Measurements from ENCODE around the gene INPP4B.

The INPP4B gene

DNA sequence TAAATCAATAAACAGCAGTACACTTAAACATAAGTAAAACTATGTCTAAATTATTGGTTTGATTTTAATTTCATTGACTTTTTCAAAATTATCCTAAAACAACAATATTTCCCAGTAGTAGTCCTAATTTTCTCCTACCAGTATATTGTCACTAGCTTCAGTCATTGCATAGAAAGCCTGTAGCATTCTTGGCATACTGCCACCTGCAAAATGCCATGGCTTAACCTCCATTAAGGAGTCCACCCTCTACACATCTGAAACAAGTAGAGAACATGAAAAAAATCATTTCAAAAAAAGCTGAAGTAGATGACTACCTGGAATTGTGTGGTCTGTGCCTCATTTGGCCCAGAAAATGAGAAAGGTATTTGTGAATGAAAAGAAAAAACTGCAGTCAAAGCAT is 348.5 kb downstream of the INPP4B start:
- H3K4me1 Mint-ChIP-seq: no peaks in the 10 kb centered on the region
- no peaks in the 10 kb centered on the region for H3K9me3 Mint-ChIP-seq
- DNase-seq (ENCODE audit: low spot score in 2 of 2) (no peak), ATAC-seq (no peak)
- H3K36me3 Mint-ChIP-seq: no peaks in the 10 kb centered on the region
- H3K4me3 Mint-ChIP-seq: no peak overlapping the region
- H3K27ac Mint-ChIP-seq: no peak overlapping the region

GRCh38 chr4:142493255-142494110 is 352.6 kb downstream of the INPP4B start:
- DNase-seq (ENCODE audit: low spot score in 2 of 2) (no peak), ATAC-seq (peak; percentile 13)
- Mint-ChIP-seq H3K4me3 (no peak overlapping the region), H3K36me3 (no peaks in the 10 kb centered on the region), H3K9me3 (no peaks in the 10 kb centered on the region), H3K4me1 (no peaks in the 10 kb centered on the region), H3K27ac (no peak overlapping the region)

- Mint-ChIP-seq H3K4me1 (no peaks in the 10 kb centered on the region), H3K27ac (no peak overlapping the region), H3K9me3 (no peaks in the 10 kb centered on the region), H3K4me3 (no peak overlapping the region), H3K36me3 (no peaks in the 10 kb centered on the region)
- no peak for DNase-seq (ENCODE audit: low spot score in 2 of 2)
- no peak for ATAC-seq
These were observed 360.6 kb downstream of the INPP4B start for GRCh38 chr4:142485452-142485851.

- DNase-seq (ENCODE audit: low spot score in 2 of 2) (no peak), ATAC-seq (no peak)
- H3K36me3 Mint-ChIP-seq: no peaks in the 10 kb centered on the region
- no peak overlapping the region for H3K27ac Mint-ChIP-seq
- H3K4me1 Mint-ChIP-seq: peaks cover 8% of the 10 kb centered on the region
- no peak overlapping the region for H3K4me3 Mint-ChIP-seq
- no peaks in the 10 kb centered on the region for H3K9me3 Mint-ChIP-seq
These were observed 365.9 kb downstream of the INPP4B start for GRCh38 chr4:142480244-142480643.

GRCh38 chr4:142475663-142476062 is 370.4 kb downstream of the INPP4B start:
- H3K4me3 Mint-ChIP-seq: no peak overlapping the region
- peaks cover 16% of the 10 kb centered on the region for H3K4me1 Mint-ChIP-seq
- DNase-seq (ENCODE audit: low spot score in 2 of 2): no peak
- no peak overlapping the region for H3K27ac Mint-ChIP-seq
- H3K36me3 Mint-ChIP-seq: no peaks in the 10 kb centered on the region
- no peak for ATAC-seq
- no peaks in the 10 kb centered on the region for H3K9me3 Mint-ChIP-seq

DNA sequence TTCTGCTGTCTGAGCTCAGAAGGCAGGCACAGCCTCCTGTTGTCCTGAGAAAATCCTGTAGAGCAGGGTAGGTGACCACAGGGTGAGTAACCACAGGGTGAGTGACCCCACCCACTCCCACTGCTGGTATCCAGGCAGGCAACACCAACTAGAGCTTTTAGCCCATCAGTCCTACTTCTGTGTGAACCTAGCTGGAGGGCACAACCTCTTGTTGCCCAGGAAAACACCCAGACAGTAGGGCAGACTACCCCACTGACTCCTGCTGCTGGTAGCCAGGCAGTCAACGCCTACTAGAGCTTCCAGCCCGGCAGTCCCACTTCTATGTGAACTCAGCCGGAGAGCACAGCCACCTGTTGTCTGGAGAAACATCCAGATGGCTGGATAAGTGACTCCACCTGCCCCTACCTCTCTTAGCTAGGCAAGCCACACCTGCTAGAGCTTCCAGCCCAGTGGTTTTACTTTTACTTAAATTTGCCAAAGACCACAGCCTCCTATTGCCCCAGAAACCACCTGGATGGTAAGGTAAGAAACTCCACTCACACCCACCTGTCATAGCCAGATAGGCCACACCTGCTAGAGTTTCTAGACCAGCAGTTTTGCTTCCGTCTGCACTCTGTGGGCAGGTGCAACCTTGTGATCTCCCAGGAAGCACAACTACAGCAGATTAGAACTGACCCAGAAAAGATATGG is 371.6 kb downstream of the INPP4B start:
- Mint-ChIP-seq H3K9me3 (no peaks in the 10 kb centered on the region), H3K27ac (no peak overlapping the region), H3K36me3 (no peaks in the 10 kb centered on the region), H3K4me1 (peaks cover 16% of the 10 kb centered on the region), H3K4me3 (no peak overlapping the region)
- no peak for ATAC-seq
- no peak for DNase-seq (ENCODE audit: low spot score in 2 of 2)

DNA sequence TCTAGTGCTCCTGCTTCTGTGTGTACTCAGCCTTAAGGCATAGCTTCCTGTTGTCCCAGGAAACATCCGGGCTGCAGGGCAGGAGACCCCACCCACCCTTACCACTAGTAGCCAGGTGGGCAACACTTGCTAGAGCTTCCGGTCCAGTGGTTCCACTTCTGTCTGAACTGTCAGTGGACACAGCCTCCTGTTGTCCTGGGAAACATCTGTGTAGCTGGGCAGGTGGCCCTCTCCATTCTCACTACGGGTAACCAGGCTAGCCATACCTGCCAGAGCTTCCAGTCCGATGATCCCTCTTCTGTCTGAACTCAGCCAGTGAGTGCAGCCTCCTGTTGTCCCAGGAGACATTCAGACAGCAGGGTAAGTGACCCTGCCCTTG is 372.2 kb downstream of the INPP4B start:
- Mint-ChIP-seq H3K4me3 (no peak overlapping the region), H3K9me3 (no peaks in the 10 kb centered on the region), H3K4me1 (peaks cover 16% of the 10 kb centered on the region), H3K36me3 (no peaks in the 10 kb centered on the region), H3K27ac (no peak overlapping the region)
- ATAC-seq (no peak), DNase-seq (ENCODE audit: low spot score in 2 of 2) (no peak)

GRCh38 chr4:142473218-142473959 is 372.7 kb downstream of the INPP4B start:
- H3K36me3 Mint-ChIP-seq: no peaks in the 10 kb centered on the region
- no peak for ATAC-seq
- no peak overlapping the region for H3K27ac Mint-ChIP-seq
- H3K9me3 Mint-ChIP-seq: no peaks in the 10 kb centered on the region
- DNase-seq (ENCODE audit: low spot score in 2 of 2): no peak
- H3K4me3 Mint-ChIP-seq: no peak overlapping the region
- H3K4me1 Mint-ChIP-seq: peaks cover 16% of the 10 kb centered on the region

GRCh38 chr4:142467088-142467487 is 379.0 kb downstream of the INPP4B start:
- Mint-ChIP-seq H3K9me3 (peaks cover 3% of the 10 kb centered on the region), H3K36me3 (no peaks in the 10 kb centered on the region), H3K4me1 (peaks cover 5% of the 10 kb centered on the region), H3K27ac (no peak overlapping the region), H3K4me3 (no peak overlapping the region)
- no peak for ATAC-seq
- DNase-seq (ENCODE audit: low spot score in 2 of 2): no peak

- H3K9me3 Mint-ChIP-seq: peaks cover 3% of the 10 kb centered on the region
- ATAC-seq (no peak), DNase-seq (ENCODE audit: low spot score in 2 of 2) (no peak)
- H3K36me3 Mint-ChIP-seq: no peaks in the 10 kb centered on the region
- no peak overlapping the region for H3K27ac Mint-ChIP-seq
- H3K4me3 Mint-ChIP-seq: no peak overlapping the region
- H3K4me1 Mint-ChIP-seq: peaks cover 5% of the 10 kb centered on the region
These were observed 380.6 kb downstream of the INPP4B start for GRCh38 chr4:142465526-142465925.

- Mint-ChIP-seq H3K36me3 (no peaks in the 10 kb centered on the region), H3K9me3 (peaks cover 3% of the 10 kb centered on the region), H3K27ac (no peak overlapping the region), H3K4me3 (no peak overlapping the region), H3K4me1 (peaks cover 5% of the 10 kb centered on the region)
- no peak for ATAC-seq
- DNase-seq (ENCODE audit: low spot score in 2 of 2): no peak
These were observed 382.9 kb downstream of the INPP4B start for GRCh38 chr4:142463206-142463605.

DNA sequence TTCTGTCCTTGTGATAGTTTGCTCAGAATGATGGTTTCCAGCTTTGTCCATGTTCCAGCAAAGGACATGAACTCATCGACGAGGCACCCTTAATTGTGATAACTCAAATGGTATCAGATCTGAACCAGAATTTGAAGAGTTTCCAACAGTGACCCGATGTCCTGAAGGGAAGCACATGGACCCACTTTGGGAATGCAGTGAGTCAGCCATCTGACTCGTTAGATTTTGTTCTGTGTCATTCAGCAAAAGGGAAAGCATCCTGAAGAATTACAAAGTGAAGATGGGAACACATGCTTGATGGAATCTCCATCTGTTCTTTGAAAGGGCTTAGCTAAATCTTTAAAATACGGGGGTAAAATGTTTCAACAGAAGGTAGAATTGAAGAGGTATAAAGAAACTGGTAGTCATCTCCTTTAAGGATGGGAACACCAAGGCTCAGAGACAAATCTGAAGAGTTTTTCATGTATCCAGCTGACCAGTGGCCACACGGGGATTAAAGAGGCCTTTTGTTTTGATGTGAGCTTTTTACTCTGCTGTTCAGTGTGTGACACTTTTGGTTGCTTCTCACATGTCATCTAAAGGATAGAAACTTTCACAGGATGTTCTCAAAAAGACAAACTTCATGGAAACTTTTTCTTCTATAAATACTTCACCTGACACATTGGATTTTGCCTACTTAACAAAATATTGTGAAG is 393.8 kb downstream of the INPP4B start:
- H3K27ac Mint-ChIP-seq: no peak overlapping the region
- H3K4me3 Mint-ChIP-seq: no peak overlapping the region
- no peaks in the 10 kb centered on the region for H3K4me1 Mint-ChIP-seq
- no peaks in the 10 kb centered on the region for H3K36me3 Mint-ChIP-seq
- peaks cover 3% of the 10 kb centered on the region for H3K9me3 Mint-ChIP-seq
- ATAC-seq (no peak), DNase-seq (ENCODE audit: low spot score in 2 of 2) (no peak)

- Mint-ChIP-seq H3K4me1 (no peaks in the 10 kb centered on the region), H3K9me3 (no peaks in the 10 kb centered on the region), H3K36me3 (no peaks in the 10 kb centered on the region), H3K27ac (no peak overlapping the region), H3K4me3 (no peak overlapping the region)
- ATAC-seq: no peak
- DNase-seq (ENCODE audit: low spot score in 2 of 2): no peak
These were observed 396.2 kb downstream of the INPP4B start for GRCh38 chr4:142449771-142450373.

DNA sequence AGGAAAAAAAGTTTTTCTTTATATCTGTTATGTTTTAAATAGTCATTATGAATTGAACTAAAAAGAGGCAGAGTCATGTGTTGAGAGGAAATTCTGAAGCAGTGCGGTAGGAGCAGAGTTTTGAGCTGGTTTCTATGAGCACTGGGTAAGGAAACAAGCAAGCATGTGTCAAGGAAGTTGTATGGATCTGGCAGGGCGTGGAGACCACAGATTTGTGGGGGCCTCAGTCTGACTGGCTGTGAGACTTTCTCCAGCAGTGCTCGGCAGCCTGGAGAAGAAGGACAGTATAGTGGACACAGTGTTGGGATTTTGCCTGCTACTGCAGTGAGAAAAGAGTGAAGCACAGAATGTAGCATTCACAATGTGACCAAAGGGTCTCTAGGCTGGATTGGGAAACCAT is 399.1 kb downstream of the INPP4B start:
- no peak overlapping the region for H3K27ac Mint-ChIP-seq
- ATAC-seq: no peak
- no peaks in the 10 kb centered on the region for H3K9me3 Mint-ChIP-seq
- no peaks in the 10 kb centered on the region for H3K4me1 Mint-ChIP-seq
- H3K4me3 Mint-ChIP-seq: no peak overlapping the region
- DNase-seq (ENCODE audit: low spot score in 2 of 2): no peak
- no peaks in the 10 kb centered on the region for H3K36me3 Mint-ChIP-seq

DNA sequence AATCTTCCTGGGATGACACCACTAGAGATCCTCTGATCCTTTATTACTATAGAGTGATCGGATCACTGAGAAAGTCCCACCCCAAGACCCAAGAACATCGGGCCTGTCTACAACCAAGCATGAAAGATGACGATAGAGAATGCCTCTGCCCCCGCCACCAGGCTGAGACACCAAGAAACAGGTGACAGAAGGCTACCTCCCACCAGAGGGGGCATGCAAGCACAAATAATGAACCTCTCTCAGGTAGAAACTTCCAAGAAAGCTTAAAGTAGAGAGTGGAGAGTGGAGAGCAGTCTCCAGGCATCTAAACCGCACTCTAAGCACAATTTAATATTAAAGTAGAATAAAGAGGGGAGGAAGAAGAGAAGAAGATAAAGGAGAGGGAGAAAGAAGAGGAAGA is 402.6 kb downstream of the INPP4B start:
- Mint-ChIP-seq H3K4me1 (no peaks in the 10 kb centered on the region), H3K9me3 (no peaks in the 10 kb centered on the region), H3K36me3 (no peaks in the 10 kb centered on the region), H3K4me3 (no peak overlapping the region), H3K27ac (no peak overlapping the region)
- ATAC-seq: no peak
- no peak for DNase-seq (ENCODE audit: low spot score in 2 of 2)
